ENCODE measurements around the gene HOXD9.

DNA sequence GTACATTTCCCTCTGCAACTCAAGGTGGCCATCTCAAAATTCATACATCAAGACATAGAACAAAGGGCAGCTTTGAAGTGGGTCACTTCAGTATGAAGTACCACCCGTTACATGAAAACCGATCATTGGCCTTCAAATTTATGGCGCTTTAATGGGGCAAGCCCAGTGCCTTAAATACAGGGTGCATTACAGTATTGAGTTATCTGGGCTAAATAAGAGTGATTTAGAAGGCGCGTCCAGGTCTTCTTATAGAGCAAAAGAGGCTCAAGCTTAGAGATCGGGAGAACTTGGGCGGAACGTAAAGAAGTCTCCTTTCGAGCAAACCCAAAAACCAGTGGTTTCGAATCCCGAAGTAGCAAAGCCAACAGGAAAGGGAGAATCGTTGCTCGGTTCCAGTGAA lies 41.7 kb downstream of the HOXD9 start:
- TF ChIP-seq, protein P1, sequence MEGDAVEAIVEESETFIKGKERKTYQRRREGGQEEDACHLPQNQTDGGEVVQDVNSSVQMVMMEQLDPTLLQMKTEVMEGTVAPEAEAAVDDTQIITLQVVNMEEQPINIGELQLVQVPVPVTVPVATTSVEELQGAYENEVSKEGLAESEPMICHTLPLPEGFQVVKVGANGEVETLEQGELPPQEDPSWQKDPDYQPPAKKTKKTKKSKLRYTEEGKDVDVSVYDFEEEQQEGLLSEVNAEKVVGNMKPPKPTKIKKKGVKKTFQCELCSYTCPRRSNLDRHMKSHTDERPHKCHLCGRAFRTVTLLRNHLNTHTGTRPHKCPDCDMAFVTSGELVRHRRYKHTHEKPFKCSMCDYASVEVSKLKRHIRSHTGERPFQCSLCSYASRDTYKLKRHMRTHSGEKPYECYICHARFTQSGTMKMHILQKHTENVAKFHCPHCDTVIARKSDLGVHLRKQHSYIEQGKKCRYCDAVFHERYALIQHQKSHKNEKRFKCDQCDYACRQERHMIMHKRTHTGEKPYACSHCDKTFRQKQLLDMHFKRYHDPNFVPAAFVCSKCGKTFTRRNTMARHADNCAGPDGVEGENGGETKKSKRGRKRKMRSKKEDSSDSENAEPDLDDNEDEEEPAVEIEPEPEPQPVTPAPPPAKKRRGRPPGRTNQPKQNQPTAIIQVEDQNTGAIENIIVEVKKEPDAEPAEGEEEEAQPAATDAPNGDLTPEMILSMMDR (IDR thresholded peaks at IDR 0.05): no peak
- no peak for TF ChIP-seq POLR2A (IDR thresholded peaks at IDR 0.05)

Measured in body of pancreas (tissue), 4 donors.